ACHN (cell line): ENCODE data around the gene LATS2.
"Not testable (repeated sequence)": the region's sequence is repeated elsewhere in the genome, so short reads cannot be mapped to it uniquely, and the experiment has no call there.

Experiments
- DNase-seq: peaks from one replicate; pipeline ENCODE4 v3.0.0-alpha.2; 2015
- in situ Hi-C: cut with HindIII; loops from 2 replicates; pipeline ENCODE4 v1.10.0; 2017; ENCODE audit warnings: low sequenced_read_pairs, low pct_ligation_motif_present, low pct_unique_long_range_greater_than_20kb

LATS2 gene

DNA sequence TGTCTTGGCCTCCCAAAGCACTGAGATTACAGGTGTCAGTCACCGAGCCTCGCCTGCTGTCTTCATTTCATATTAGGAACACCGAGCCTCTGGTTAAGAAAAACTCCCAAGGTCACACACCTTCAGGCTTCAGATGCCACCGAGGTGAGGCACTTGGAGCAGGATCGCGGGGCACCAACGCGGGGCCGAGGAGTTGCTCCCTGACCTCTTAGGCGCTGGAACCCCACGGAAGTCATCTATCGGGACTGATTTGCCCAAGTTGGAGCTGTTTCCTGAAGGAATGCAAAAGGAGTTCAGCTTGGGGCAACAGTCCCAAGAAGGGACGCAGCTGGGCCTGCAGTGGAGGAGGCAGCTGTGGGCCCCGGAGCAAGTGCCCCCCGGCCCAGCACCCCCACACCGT is 108.5 kb downstream of the LATS2 start:
- no peak for DNase-seq
- in situ Hi-C loops = no loop called here

DNA sequence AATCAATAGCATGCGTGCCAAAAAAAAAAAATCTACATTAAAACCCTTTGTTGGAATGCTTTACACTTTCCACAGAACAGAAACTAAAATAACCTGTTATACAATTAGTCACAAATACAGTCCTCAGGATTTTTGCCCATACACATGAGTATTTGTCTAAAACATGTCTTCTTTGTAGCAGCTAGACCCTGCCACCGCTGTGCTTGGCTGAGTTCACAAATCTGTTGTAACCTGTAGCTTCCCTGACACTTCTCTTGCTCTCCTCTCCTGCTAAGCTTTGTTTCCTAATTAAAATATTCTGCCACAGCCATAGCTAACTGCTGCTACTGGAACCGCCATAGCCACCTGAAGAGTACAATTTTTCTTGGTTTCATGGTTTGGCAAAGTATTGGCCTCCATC is 113.4 kb downstream of the LATS2 start:
- DNase-seq, in situ Hi-C loops: not testable (repeated sequence)

DNA sequence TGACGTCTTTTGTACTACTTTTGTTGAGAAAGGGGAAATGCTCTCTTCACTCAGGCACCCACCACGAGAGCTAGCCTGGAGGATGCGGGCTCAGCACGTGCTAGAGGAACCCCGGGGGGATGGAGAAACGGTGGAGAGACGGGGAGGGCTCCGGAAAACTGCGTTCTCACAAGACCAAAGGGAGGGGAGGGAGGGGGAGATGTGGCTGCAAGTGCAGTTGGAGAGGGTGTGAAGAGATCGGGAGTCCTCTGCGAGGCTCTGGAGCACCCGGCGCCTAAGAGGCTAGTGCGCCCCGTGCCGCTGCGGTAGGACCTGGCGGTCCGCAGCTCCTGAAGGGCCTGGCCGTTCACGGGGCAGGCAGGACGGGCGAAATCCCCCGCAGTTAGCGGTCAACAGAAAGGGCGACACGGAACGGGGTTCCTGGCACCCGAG is 115.4 kb downstream of the LATS2 start:
- in situ Hi-C loops = no loop called here
- no peak for DNase-seq

DNA sequence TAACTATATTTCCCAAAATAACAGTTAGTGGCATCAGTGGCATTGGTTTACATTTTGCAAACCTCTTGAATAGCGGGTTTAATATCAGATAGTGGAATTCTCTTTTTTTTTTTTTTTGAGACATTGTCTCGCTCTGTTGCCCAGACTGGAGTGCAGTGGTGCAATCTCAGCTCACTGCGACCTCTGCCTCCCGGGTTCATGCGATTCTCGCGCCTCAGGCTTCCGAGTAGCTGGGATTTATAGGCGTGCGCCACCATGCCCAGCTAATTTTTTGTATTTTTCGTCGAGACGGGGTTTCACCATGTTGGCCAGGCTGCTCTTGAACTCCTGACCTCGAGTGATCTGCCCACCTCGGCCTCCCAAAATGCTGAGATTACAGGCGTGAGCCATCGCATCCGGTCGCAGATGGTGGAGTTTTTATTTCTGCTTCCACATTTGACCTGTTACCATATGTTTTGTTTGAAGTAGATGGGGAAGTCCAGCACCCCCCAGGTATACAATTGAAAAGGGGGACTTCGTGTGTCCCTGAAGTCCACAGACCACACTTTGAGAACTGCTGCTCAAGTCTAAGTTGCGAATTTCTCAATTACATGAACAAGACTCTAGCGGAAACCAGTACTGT is 118.3 kb downstream of the LATS2 start:
- in situ Hi-C loops = no loop called here
- DNase-seq = no peak

DNA sequence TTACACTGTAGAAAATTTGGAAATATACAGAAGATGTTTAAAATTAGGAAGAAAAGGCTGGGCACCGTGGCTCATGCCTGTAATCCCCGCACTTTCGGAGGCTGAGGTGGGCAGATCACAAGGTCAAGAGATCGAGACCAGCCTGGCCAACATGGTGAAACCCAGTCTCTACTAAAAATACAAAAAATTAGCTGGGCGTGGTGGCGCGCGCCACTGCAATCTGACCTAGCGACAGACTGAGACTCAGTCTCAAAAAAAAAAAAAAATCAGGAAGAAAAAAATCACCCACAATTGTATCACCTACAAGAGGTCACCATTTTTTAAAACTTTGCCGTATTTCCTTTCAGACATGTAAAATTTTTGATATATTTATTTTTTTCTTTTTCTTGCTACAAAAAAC is 120.9 kb downstream of the LATS2 start:
- in situ Hi-C loops = not testable (repeated sequence)

DNA sequence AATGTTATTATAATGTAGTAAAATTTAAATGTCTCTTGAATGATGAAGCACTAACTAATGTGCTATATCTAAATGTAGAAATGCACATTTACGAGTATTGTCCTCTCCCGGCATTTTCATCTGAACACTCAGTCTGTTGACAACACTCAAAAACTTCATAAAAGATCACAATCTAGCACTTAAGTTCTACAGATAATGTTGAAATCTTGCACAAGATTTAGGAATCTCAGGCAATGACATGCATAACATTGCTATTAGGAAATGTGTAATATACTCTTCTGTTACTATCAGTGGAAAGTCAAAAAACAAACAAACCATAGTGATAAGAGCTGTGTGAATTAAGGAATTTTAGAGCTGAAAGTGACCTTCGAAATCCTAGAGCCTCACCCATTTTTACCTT is 121.3 kb downstream of the LATS2 start:
- DNase-seq = no peak
- in situ Hi-C loops = no loop called here

More for the DNA sequence above, 120.9 kb downstream of the LATS2 start:
- not testable (repeated sequence) for DNase-seq

DNA sequence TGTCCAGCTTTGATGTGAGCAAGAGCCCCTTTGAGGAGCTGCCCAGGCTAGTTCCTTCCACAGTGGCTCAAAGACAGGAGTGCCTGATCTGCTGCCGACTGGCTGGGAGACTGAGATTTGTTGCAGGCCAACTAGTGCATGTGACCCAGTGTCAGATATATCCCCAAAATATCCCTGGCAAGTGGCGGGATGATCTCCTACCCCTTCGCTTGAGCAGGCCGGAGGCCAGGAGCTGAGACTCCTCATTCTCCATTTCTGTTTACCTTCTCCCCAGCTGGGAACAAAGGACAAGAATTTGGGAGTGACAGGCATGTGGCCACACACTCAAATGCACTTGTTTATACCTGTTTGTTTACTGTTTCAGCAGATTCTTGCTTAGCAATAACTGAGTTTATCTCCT is 121.7 kb downstream of the LATS2 start:
- no peak for DNase-seq
- in situ Hi-C loops = no loop called here

DNA sequence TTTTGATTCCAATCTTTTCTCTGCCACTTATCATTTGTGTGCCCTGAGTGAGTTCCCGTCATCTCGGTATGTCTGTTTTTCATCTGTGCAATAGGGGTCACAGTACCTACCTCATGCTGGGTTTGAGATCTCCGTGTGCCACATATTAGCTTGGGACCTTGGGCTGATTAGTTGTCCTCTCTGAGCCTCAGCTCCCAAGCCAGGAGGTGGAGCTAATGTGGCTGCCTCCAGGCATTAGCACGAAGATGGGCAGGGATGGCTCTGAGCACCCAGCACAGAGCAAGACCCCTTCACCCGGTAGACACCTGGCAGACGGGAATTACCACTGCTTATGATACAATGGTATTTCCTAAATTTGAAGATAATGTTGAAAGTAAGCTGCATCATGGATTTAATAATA is 123.1 kb downstream of the LATS2 start:
- DNase-seq = no peak
- in situ Hi-C loops = no loop called here

DNA sequence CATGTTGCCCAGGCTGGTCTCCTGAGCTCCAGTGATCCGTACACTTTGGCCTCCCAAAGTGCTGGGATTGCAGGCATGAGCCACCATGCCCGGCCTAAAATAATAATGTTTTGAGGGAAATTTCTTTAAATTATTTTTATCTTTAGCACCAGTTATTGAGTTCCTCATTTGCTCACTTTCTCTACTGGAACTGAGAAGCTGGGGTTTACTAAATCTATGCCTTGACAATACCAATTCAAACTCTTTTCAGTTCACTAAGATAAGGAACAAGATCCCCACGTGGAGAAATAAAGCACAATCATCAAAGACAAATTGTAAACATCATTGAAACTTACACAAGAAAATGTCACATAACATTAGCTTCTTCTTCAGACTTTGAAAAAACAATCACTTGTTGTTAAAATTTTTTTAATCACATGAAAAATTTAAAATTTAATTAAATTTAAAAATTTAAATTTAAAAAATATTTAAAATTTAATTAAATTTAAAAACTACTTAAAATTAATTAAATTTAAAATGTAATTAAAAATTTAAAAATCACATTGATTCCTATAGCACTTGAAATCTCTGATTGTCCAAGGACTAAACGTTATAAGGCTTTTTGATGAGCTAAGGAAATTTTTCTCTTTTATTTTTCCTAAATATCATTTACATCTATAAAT is 133.7 kb downstream of the LATS2 start:
- no peak for DNase-seq
- in situ Hi-C loops = no loop called here

DNA sequence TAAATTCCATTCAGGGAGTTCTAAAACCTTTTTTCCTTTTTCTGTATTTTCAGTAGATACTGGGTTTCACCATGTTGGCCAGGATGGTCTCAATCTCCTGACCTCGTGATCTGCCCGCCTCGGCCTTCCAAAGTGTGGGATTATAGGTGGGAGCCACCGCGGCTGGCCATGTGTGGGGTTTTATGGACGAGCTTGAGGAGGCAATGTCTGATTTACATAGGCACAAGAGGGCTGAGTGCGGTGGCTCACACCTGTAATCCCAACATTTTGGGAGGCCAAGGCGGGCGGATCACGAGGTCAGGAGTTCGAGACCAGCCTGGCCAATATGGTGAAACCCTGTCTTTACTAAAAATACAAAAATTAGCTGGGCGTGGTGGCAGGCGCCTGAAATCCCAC is 136.0 kb downstream of the LATS2 start:
- in situ Hi-C loops, DNase-seq: not testable (repeated sequence)

DNA sequence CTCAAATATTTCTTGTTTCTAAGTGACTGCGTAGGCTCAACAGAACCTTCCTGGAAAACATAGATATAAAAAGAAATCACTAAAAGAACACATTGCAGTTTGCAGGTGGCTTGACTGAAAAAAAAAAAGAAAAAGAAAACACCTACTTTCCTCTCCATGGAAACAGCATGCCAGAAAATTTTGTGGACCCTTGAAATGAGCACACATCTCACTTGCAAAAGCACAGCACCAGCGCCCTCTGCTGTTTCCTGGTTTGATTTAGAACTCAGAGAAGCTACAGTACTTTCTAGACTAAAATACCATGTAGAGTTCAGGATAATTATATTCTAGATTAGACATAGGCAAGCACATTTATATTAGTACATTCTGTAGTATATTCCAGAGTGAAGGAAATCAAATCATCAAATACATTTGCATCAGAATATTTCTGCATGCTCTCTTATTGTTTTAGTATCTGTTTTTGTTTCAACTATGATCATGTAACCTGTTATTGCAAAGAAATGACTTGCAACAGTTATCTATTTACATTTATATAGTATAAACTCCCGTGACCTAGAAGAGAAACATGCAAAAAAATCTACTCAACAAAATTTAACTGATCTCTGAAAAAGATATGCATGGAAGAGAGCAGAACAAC is 136.5 kb downstream of the LATS2 start:
- in situ Hi-C loops = no loop called here
- DNase-seq = peak; percentile 71

DNA sequence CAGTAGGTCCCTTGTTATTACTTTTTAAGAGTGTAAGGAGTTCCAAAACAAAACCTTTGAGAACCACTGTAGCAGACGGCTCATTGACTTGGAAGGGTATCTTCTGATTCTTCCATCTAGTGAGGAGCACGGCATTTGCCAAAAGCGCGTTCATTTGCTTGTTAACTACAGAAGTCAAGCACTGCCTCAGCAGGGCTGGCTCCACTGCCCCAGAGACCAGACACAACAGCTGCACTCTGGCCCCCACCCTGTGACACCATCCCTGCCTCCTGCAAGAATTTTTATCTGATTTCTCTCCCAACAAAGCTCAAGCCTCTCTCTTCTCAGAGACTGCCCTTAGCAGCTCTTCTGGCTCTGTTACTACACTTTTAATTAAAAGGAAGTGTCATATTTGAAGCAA is 138.1 kb downstream of the LATS2 start:
- no peak for DNase-seq
- in situ Hi-C loops = no loop called here
